ENCODE measurements around the gene ENTPD6. TPM values are rescaled to one million over a fixed set of nuclear protein-coding genes. Genes with fewer than 3 reads are reported as not detected.

Gene ENTPD6
- 16.9 and 23.6 TPM in 2 replicates for total RNA-seq

DNA sequence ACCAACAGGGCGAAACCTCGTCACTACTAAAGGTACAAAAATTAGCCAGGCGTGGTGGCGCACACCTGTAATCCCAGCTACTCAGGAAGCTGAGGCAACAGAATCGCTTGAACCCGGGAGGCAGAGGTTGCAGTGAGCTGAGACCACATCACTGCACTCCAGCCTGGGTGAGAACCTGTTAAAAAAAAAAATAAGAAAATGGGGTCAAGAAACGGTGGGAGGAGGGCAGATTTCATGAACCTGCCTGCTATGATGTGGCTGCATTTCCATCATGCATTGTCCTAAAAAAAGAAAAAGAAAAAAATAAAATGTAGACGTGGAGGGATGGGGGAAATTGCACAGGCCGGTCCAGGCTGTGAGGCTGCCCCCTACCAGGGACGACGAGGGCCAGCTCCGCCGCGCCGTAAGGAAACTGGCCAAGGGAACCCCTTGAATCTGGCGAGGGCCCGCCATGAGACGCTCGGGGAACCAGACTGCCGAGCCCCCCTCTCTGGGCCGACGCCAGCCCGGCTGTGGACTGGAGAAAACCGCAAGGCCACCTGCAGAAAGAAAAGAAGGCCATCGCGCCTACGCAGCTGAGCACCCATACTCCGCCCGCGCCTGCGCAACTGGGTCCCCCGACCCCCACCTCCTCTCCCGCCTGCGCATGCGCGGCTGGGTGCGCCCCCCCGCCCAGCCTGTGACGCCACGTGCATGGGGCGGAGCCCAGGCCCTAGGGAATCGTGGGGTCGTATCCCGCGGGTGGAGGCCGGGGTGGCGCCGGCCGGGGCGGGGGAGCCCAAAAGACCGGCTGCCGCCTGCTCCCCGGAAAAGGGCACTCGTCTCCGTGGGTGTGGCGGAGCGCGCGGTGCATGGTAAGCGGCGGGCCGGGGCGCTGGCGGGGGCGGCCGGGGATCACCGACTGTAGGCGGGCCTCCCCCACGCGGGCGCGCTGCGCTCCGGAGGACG, at the start of gene ENTPD6:
TSS of gene ENTPD6 (plus strand) at position 699 of the 948 bp plus-strand sequence. CDS start 10,825 bp downstream, outside the sequence.

DNA sequence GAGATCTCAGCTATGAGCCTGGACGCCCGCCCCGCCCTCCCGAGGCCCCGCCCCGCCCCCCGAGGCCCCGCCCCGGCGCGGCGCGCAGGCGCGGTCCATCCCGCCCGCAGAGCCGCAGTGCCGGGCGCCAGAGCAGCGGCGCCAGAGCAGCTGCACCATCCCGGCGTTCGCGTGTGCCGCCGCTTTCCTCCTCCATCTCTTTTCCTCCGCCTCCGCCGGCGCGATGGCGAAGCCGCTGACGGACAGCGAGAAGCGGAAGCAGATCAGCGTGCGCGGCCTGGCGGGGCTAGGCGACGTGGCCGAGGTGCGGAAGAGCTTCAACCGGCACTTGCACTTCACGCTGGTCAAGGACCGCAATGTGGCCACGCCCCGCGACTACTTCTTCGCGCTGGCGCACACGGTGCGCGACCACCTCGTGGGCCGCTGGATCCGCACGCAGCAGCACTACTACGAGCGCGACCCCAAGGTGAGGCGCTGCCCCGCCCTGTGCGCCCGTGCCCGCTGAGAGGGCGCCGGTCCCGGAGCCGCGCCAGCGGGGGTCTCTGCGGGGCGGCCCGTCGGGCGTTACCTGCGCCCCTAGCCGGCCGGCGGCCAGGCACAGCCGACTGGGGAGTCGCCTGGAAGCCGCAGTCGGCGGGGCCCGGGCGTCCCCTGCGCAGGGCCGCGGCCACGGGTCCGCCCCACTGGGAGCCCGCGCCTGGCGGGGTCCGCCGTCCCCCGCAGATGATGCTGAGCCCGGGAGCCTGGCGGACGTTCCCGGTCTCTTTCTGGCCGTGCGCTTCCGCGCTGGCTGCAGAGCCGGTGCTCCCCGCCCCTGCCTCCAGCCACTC, 52.7 kb downstream of the ENTPD6 start, which contains the start of gene PYGB:
TSS of gene PYGB (plus strand) at position 130 of the 830 bp plus-strand sequence. CDS start at position 224, 94 bp downstream.

Small RNA genes lying within 50 kb of the gene (small RNA-seq; reads per million reads assigned to genes)
- not detected for gene AL035252.4
- not detected for gene AL121772.2
- not detected for gene RF00019

Other genes with a start within 250 kb of the ENTPD6 start
- not detected in 2 replicates for gene CST7, start 246.4 kb upstream of the ENTPD6 start, total RNA-seq
- gene APMAP, start 203.0 kb upstream of the ENTPD6 start, total RNA-seq: 55.0 and 62.4 TPM in 2 replicates
- 4.7 and 7.5 TPM in 2 replicates for gene ACSS1, start 137.6 kb upstream of the ENTPD6 start, total RNA-seq
- gene VSX1, start 113.6 kb upstream of the ENTPD6 start, total RNA-seq: not detected in 2 replicates
- 72.2 and 89.8 TPM in 2 replicates for gene PYGB, start 52.4 kb downstream of the ENTPD6 start, total RNA-seq
- 43.1 and 49.5 TPM in 2 replicates for gene ABHD12, start 195.1 kb downstream of the ENTPD6 start, total RNA-seq
- 5.1 and 7.7 TPM in 2 replicates for gene GINS1, start 212.0 kb downstream of the ENTPD6 start, total RNA-seq